HepG2 (cell line): Measurements from ENCODE around the gene RAD51C. TPM values are rescaled to one million over a fixed set of nuclear protein-coding genes. Genes with fewer than 3 reads are reported as not detected.

ENCODE experiments used
- AGO2 ChIP-seq: fragments of 200-400 bp; formaldehyde crosslinking; optimal IDR thresholded peaks from 2 replicates; pipeline ENCODE3; 2017; ENCODE audit warnings: mild to moderate bottlenecking, low read depth, low read length, moderate library complexity
- BRF2 ChIP-seq: sonication (generic); formaldehyde crosslinking; IDR thresholded peaks from 2 replicates; pipeline ENCODE4 v1.8.1; 2022; ENCODE audit warnings: mild to moderate bottlenecking, missing genetic modification reagents
- DRAP1 ChIP-seq: IDR thresholded peaks from 2 replicates; pipeline ENCODE4 v1.6.1; 2016; ENCODE audit warnings: missing genetic modification reagents, missing compliant biosample characterization
- ESRRA ChIP-seq: sonication (generic); formaldehyde crosslinking; IDR thresholded peaks from 2 replicates; pipeline ENCODE4 v1.5.1; 2020; ENCODE audit warnings: mild to moderate bottlenecking, low read depth, missing genetic modification reagents
- FOXK2 ChIP-seq: fragments of 450-650 bp; IDR thresholded peaks from 2 replicates; pipeline ENCODE4 v1.6.1; 2016
- GATAD2A ChIP-seq: IDR thresholded peaks from 2 replicates; pipeline ENCODE4 v1.6.1; 2016
- HIC2 ChIP-seq: sonication (generic); formaldehyde crosslinking; IDR thresholded peaks from 2 replicates; pipeline ENCODE4 v1.9.0; 2022; ENCODE audit warnings: low read depth, missing genetic modification reagents
- KDM5B ChIP-seq: sonication (generic); formaldehyde crosslinking; IDR thresholded peaks from 2 replicates; pipeline ENCODE4 v1.4.0; 2020; ENCODE audit warnings: missing genetic modification reagents, mild to moderate bottlenecking, borderline replicate concordance
- MLLT10 ChIP-seq: sonication (generic); formaldehyde crosslinking; IDR thresholded peaks from 2 replicates; pipeline ENCODE4 v1.4.0; 2020; ENCODE audit warnings: missing genetic modification reagents
- MXD3 ChIP-seq: IDR thresholded peaks from 2 replicates; pipeline ENCODE4 v1.6.1; 2016; ENCODE audit warnings: mild to moderate bottlenecking, missing biosample characterization, missing genetic modification reagents
- NFE2L1 ChIP-seq: sonication (generic); formaldehyde crosslinking; IDR thresholded peaks from 2 replicates; pipeline ENCODE4 v1.4.0; 2020; ENCODE audit warnings: missing genetic modification reagents, mild to moderate bottlenecking, borderline replicate concordance
- RAD21 ChIP-seq: fragments of 450-650 bp; formaldehyde crosslinking; IDR thresholded peaks from 2 replicates; pipeline ENCODE4 v1.5.0; 2020; ENCODE audit warnings: mild to moderate bottlenecking
- SMARCC2 ChIP-seq: fragments of 450-650 bp; IDR thresholded peaks from 2 replicates; pipeline ENCODE4 v1.6.1; 2017; ENCODE audit warnings: antibody characterized with exemption, mild to moderate bottlenecking
- SNAPC2 ChIP-seq: sonication (generic); formaldehyde crosslinking; IDR thresholded peaks from 2 replicates; pipeline ENCODE4 v1.8.1; 2022; ENCODE audit warnings: mild to moderate bottlenecking, missing genetic modification reagents
- TBX3 ChIP-seq: fragments of 450-650 bp; IDR thresholded peaks from 2 replicates; pipeline ENCODE4 v1.6.1; 2017; ENCODE audit warnings: antibody characterized with exemption, mild to moderate bottlenecking, inconsistent platforms, borderline replicate concordance
- TSC22D2 ChIP-seq: sonication (generic); formaldehyde crosslinking; IDR thresholded peaks from 2 replicates; pipeline ENCODE4 v1.5.1; 2020; ENCODE audit warnings: missing genetic modification reagents, mild to moderate bottlenecking, borderline replicate concordance
- ZBTB7B ChIP-seq: sonication (generic); formaldehyde crosslinking; IDR thresholded peaks from 2 replicates; pipeline ENCODE4 v1.4.0; 2020; ENCODE audit warnings: missing genetic modification reagents
- ZFYVE20 ChIP-seq: sonication (generic); formaldehyde crosslinking; IDR thresholded peaks from 2 replicates; pipeline ENCODE4 v1.8.0; 2023; ENCODE audit warnings: low read depth, mild to moderate bottlenecking, moderate library complexity, missing genetic modification reagents, borderline replicate concordance
- ZNF121 ChIP-seq: sonication (generic); formaldehyde crosslinking; IDR thresholded peaks from 2 replicates; pipeline ENCODE4 v1.5.0; 2020; ENCODE audit warnings: mild to moderate bottlenecking, missing genetic modification reagents
- ZNF232 ChIP-seq: sonication (generic); formaldehyde crosslinking; IDR thresholded peaks from 2 replicates; pipeline ENCODE4 v1.4.0; 2020; ENCODE audit warnings: missing genetic modification reagents, borderline replicate concordance
- ZNF263 ChIP-seq: sonication (generic); formaldehyde crosslinking; IDR thresholded peaks from 2 replicates; pipeline ENCODE4 v1.4.0; 2020; ENCODE audit warnings: missing genetic modification reagents
- ZNF335 ChIP-seq: sonication (generic); formaldehyde crosslinking; IDR thresholded peaks from 2 replicates; pipeline ENCODE4 v1.4.0; 2020; ENCODE audit warnings: missing genetic modification reagents
- ZNF510 ChIP-seq: sonication (generic); formaldehyde crosslinking; IDR thresholded peaks from 2 replicates; pipeline ENCODE4 v1.4.0; 2020; ENCODE audit warnings: low read depth, mild to moderate bottlenecking, missing genetic modification reagents
- ZNF564 ChIP-seq: sonication (generic); formaldehyde crosslinking; IDR thresholded peaks from 2 replicates; pipeline ENCODE4 v1.8.1; 2023; ENCODE audit warnings: mild to moderate bottlenecking, missing genetic modification reagents
- ZNF607 ChIP-seq: sonication (generic); formaldehyde crosslinking; IDR thresholded peaks from 2 replicates; pipeline ENCODE4 v1.5.1; 2020; ENCODE audit warnings: missing genetic modification reagents, mild to moderate bottlenecking, borderline replicate concordance
- ZNF772 ChIP-seq: sonication (generic); formaldehyde crosslinking; IDR thresholded peaks from 2 replicates; pipeline ENCODE4 v1.5.0; 2020; ENCODE audit warnings: mild to moderate bottlenecking, missing genetic modification reagents
- ZNF776 ChIP-seq: sonication (generic); formaldehyde crosslinking; IDR thresholded peaks from 2 replicates; pipeline ENCODE4 v1.4.0; 2020; ENCODE audit warnings: mild to moderate bottlenecking, missing genetic modification reagents
- ZNF782 ChIP-seq: sonication (generic); formaldehyde crosslinking; IDR thresholded peaks from 2 replicates; pipeline ENCODE4 v1.4.0; 2020; ENCODE audit warnings: missing genetic modification reagents, mild to moderate bottlenecking, borderline replicate concordance
- ZNF788 ChIP-seq: sonication (generic); formaldehyde crosslinking; IDR thresholded peaks from 2 replicates; pipeline ENCODE4 v1.5.0; 2020; ENCODE audit warnings: mild to moderate bottlenecking, missing genetic modification reagents, borderline replicate concordance
- ZNF878 ChIP-seq: sonication (generic); formaldehyde crosslinking; IDR thresholded peaks from 2 replicates; pipeline ENCODE4 v1.8.1; 2023; ENCODE audit warnings: mild to moderate bottlenecking, missing genetic modification reagents, moderate library complexity
- polyA plus RNA-seq, 8 experiments: library from polyadenylated mRNA; depleted of rRNA in 3 of 8; stranded (reverse) in 7 of 8; unstranded in 1 of 8; fragments of >200 nt; fragmentation: Illumina TruSeq in 4 of 8; extraction: Trizol in 4 of 8; gene quantifications; 2 replicates each; pipeline versions ENCODE4 v1.2.1 to v1.2.3, GENCODE V29; 2011 to 2016; ENCODE audit warnings: low read depth in 4 of 8, missing spikeins in 1 of 8, mixed read lengths in 1 of 8; ENCODE audit not compliant: insufficient read depth in 1 of 8
- total RNA-seq, 5 experiments: library from RNA; depleted of rRNA; stranded (reverse); fragments of >200 nt; fragmentation: Illumina TruSeq; extraction: Trizol; gene quantifications; 2 replicates each; pipeline ENCODE4 v1.2.3, GENCODE V29; 2016; ENCODE audit warnings: low read depth in 1 of 5

RAD51C gene
- total and polyA plus RNA-seq, 2 of the 13 experiments (the other 11 are each of a cell fraction or from before 2014, with no cell fraction given): 38.5 to 106 TPM

- TF ChIP-seq BRF2 (CRISPR knock-in tag) (no peak), SNAPC2 (CRISPR knock-in tag) (no peak), TBX3 (no peak), DRAP1 (no peak), ZNF878 (no peak), HIC2 (CRISPR knock-in tag) (no peak), ZNF607 (no peak), ZNF121 (CRISPR knock-in tag) (no peak), ZBTB7B (no peak), GATAD2A (CRISPR knock-in tag) (no peak), MLLT10 (CRISPR knock-in tag) (no peak), ZNF263 (CRISPR knock-in tag) (no peak), MXD3 (CRISPR knock-in tag) (no peak), FOXK2 (no peak), AGO2 (no peak), ZNF782 (no peak), ESRRA (CRISPR knock-in tag) (no peak; the same call in 1 of the 2 replicates), NFE2L1 (CRISPR knock-in tag) (no peak), ZNF776 (CRISPR knock-in tag) (no peak), ZFYVE20 (no peak), SMARCC2 (no peak), ZNF564 (0 out of 2 replicates have a peak, but pooled peaks have one; percentile 30), TSC22D2 (no peak), ZNF788 (CRISPR knock-in tag) (0 out of 2 replicates have a peak, but pooled peaks have one; percentile 22), RAD21 (0 out of 2 replicates have a peak, but pooled peaks have one; percentile 26), KDM5B (CRISPR knock-in tag) (peak; percentile 60; the same call in 1 of the 2 replicates), ZNF232 (CRISPR knock-in tag) (no peak), ZNF510 (CRISPR knock-in tag) (no peak), ZNF772 (no peak), ZNF335 (CRISPR knock-in tag) (no peak)
Observed at GRCh38 chr17:58755577-58756245, 63.3 kb downstream of the RAD51C start, which contains the start of gene PPM1E (continued).
